H9 (cell line): Measurements from ENCODE around the gene KLHL12. TPM values are rescaled to one million over a fixed set of nuclear protein-coding genes. Genes with fewer than 3 reads are reported as not detected.

Experiments used
- DNase-seq: peaks from one replicate; pipeline ENCODE4 v3.0.0-alpha.2; 2017
- H2AFZ ChIP-seq: one replicate; pipeline ENCODE4 v1.6.1; 2013; ENCODE audit warnings: mild to moderate bottlenecking, low read length, control low read depth, moderate library complexity
- H2AK5ac ChIP-seq: 2 replicates; pipeline ENCODE4 v1.6.1; 2013; ENCODE audit warnings: low read length, control low read depth, mixed read lengths; ENCODE audit not compliant: insufficient read length
- H2BK120ac ChIP-seq: one replicate; pipeline ENCODE4 v1.6.1; 2013; ENCODE audit warnings: low read depth, mild to moderate bottlenecking, low read length, control low read depth, inconsistent platforms; ENCODE audit not compliant: poor library complexity, severe bottlenecking
- H2BK12ac ChIP-seq: 2 replicates; pipeline ENCODE4 v1.6.1; 2013; ENCODE audit warnings: low read length, control low read depth, mixed read lengths, low read depth; ENCODE audit not compliant: insufficient read length
- H2BK15ac ChIP-seq: 2 replicates; pipeline ENCODE4 v1.6.1; 2013; ENCODE audit warnings: low read depth, low read length, control low read depth
- H2BK20ac ChIP-seq: one replicate; pipeline ENCODE4 v1.6.1; 2013; ENCODE audit warnings: low read depth, mild to moderate bottlenecking, low read length, control low read depth, inconsistent platforms; ENCODE audit not compliant: poor library complexity, severe bottlenecking
- H2BK5ac ChIP-seq: 2 replicates; pipeline ENCODE4 v1.6.1; 2013; ENCODE audit warnings: low read length, control low read depth, mixed read lengths; ENCODE audit not compliant: insufficient read length
- H3K14ac ChIP-seq: 2 replicates; pipeline ENCODE4 v1.6.1; 2013; ENCODE audit warnings: low read length, control low read depth; ENCODE audit not compliant: insufficient read depth
- H3K18ac ChIP-seq: 2 replicates; pipeline ENCODE4 v1.6.1; 2013; ENCODE audit warnings: low read depth, mild to moderate bottlenecking, mixed read lengths, low read length, control low read depth; ENCODE audit not compliant: insufficient read length
- H3K23ac ChIP-seq: 2 replicates; pipeline ENCODE4 v1.6.1; 2013; ENCODE audit warnings: low read length, control low read depth, mixed read lengths, low read depth; ENCODE audit not compliant: insufficient read length
- H3K23me2 ChIP-seq: 2 replicates; pipeline ENCODE4 v1.6.1; 2013; ENCODE audit warnings: low read depth, mild to moderate bottlenecking, mixed read lengths, low read length, control low read depth; ENCODE audit not compliant: insufficient read length, poor library complexity, severe bottlenecking
- H3K27ac ChIP-seq: 2 replicates; pipeline ENCODE4 v1.5.1; 2013; ENCODE audit warnings: low read length, control low read depth, mixed read lengths, low read depth; ENCODE audit not compliant: insufficient read length
- H3K27me3 ChIP-seq: 2 replicates; pipeline ENCODE4 v1.6.1; 2013; ENCODE audit warnings: low read length, control low read depth, inconsistent platforms; ENCODE audit not compliant: insufficient read depth
- H3K4ac ChIP-seq: 2 replicates; pipeline ENCODE4 v1.6.1; 2013; ENCODE audit warnings: low read depth, mild to moderate bottlenecking, control low read depth, inconsistent platforms, low read length, moderate library complexity
- H3K4me1 ChIP-seq: 2 replicates; pipeline ENCODE4 v1.6.1; 2013; ENCODE audit warnings: low read length, control low read depth, inconsistent platforms; ENCODE audit not compliant: insufficient read depth
- H3K4me2 ChIP-seq: 2 replicates; pipeline ENCODE4 v1.6.1; 2013; ENCODE audit warnings: low read length, control low read depth, mixed read lengths; ENCODE audit not compliant: insufficient read length, insufficient read depth
- H3K56ac ChIP-seq: 2 replicates; pipeline ENCODE4 v1.6.1; 2013; ENCODE audit warnings: low read depth, mild to moderate bottlenecking, mixed read lengths, low read length, control low read depth; ENCODE audit not compliant: insufficient read length
- H3K79me1 ChIP-seq: 2 replicates; pipeline ENCODE4 v1.6.1; 2013; ENCODE audit warnings: low read depth, mild to moderate bottlenecking, moderate library complexity, low read length, control low read depth, inconsistent platforms; ENCODE audit not compliant: insufficient read depth, poor library complexity, severe bottlenecking
- H3K79me2 ChIP-seq: 2 replicates; pipeline ENCODE4 v1.6.1; 2013; ENCODE audit warnings: low read length, control low read depth, inconsistent platforms; ENCODE audit not compliant: insufficient read depth
- H3K9ac ChIP-seq: 2 replicates; pipeline ENCODE4 v1.6.1; 2013; ENCODE audit warnings: low read length, control low read depth, mixed read lengths; ENCODE audit not compliant: insufficient read length; ENCODE audit errors: extremely low read depth
- H3K9me3 ChIP-seq: one replicate; pipeline ENCODE4 v1.6.1; 2013; ENCODE audit warnings: low read depth, low read length, inconsistent platforms; ENCODE audit not compliant: control insufficient read depth
- H3T11ph ChIP-seq: one replicate; pipeline ENCODE4 v1.6.1; 2013; ENCODE audit warnings: mild to moderate bottlenecking, low read length, control low read depth, inconsistent platforms
- H4K20me1 ChIP-seq: one replicate; pipeline ENCODE4 v1.6.1; 2013; ENCODE audit not compliant: control insufficient read depth, insufficient read length, insufficient read depth
- H4K5ac ChIP-seq: 2 replicates; pipeline ENCODE4 v1.6.1; 2013; ENCODE audit warnings: low read depth, mild to moderate bottlenecking, mixed read lengths, low read length, control low read depth; ENCODE audit not compliant: insufficient read length
- H4K8ac ChIP-seq: replicated peaks from 2 replicates; pipeline ENCODE4 v1.6.1; 2013; ENCODE audit warnings: low read length, control low read depth, mixed read lengths, low read depth; ENCODE audit not compliant: insufficient read length
- H4K91ac ChIP-seq: 2 replicates; pipeline ENCODE4 v1.6.1; 2013; ENCODE audit warnings: low read depth, mild to moderate bottlenecking, moderate library complexity, mixed read lengths, low read length, control low read depth; ENCODE audit not compliant: insufficient read length
- H3K27ac Mint-ChIP-seq, 3 experiments: 2 replicates in 2 of 3; 3 replicates in 1 of 3; pipeline ENCODE4 v1.8.0; 2020 to 2021; ENCODE audit warnings: mixed read lengths in 3 of 3, mild to moderate bottlenecking in 1 of 3, moderate library complexity in 1 of 3
- H3K27me3 Mint-ChIP-seq: 2 replicates; pipeline ENCODE4 v1.8.0; 2021; ENCODE audit warnings: low read depth, mild to moderate bottlenecking, moderate library complexity, mixed read lengths
- H3K36me3 Mint-ChIP-seq, 3 experiments: 2 replicates in 2 of 3; 3 replicates in 1 of 3; pipeline ENCODE4 v1.8.0; 2020 to 2021; ENCODE audit warnings: low read depth in 3 of 3, mixed read lengths in 3 of 3; ENCODE audit not compliant: insufficient read depth in 1 of 3
- H3K4me1 Mint-ChIP-seq, 2 experiments: 2 replicates each; pipeline ENCODE4 v1.8.0; 2020; ENCODE audit warnings: mixed read lengths in 2 of 2
- H3K4me3 Mint-ChIP-seq, 2 experiments: 2 replicates in 1 of 2; 3 replicates in 1 of 2; pipeline ENCODE4 v1.8.0; 2020 to 2021; ENCODE audit warnings: mild to moderate bottlenecking in 2 of 2, mixed read lengths in 2 of 2, moderate library complexity in 1 of 2
- H3K9me3 Mint-ChIP-seq, 2 experiments: 2 replicates in 1 of 2; 3 replicates in 1 of 2; pipeline ENCODE4 v1.8.0; 2020; ENCODE audit warnings: mild to moderate bottlenecking in 2 of 2, mixed read lengths in 2 of 2, moderate library complexity in 1 of 2
- WGBS: extraction: QIAGEN DNeasy Blood & Tissue Kit; methylation state at CpG from one replicate; pipeline ENCODE4 v1.1.7; 2013; ENCODE audit warnings: missing lambda C conversion rate, low lambda C conversion rate, mixed read lengths; ENCODE audit not compliant: insufficient read length; ENCODE audit errors: extremely low coverage; 5-methylcytosine and 5-hydroxymethylcytosine counted together
- total RNA-seq: library from RNA; stranded (reverse); gene quantifications from 2 replicates; pipeline ENCODE4 v1.2.1, GENCODE V29; 2021
- TF ChIP-seq, protein P1 (sequence below): fragments of 200-600 bp; sonication (generic); conservative IDR thresholded peaks from 3 replicates; pipeline ENCODE4 v1.8.0; 2021; ENCODE audit warnings: antibody characterized with exemption, mild to moderate bottlenecking

The KLHL12 gene
- total RNA-seq, 1 experiment from 2014 or later = 38.4 TPM

DNA sequence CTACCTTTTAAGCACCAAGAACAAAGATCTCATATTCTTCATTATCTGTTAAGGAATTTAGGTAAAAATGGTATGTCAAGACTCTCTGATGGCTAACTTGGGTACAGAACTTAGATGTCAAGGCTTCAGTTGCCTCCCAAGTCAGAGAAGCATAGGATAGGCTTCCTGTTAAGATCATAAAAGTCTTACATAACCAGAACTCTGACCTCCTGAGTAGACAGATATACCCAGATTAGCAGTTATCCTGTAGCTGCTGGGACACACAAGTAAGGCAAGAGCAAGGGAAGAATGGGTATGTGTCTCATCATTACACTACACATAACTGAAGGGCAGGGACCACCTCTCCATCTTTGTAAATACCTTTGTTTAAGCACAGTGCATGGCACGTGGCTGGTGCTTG, 15.4 kb upstream of the KLHL12 start:
- H3K27me3 ChIP-seq = no peaks in the 10 kb centered on the region
- no peak overlapping the region for H4K8ac ChIP-seq
- no peak overlapping the region for H3K56ac ChIP-seq
- no peaks in the 10 kb centered on the region for H3K9me3 Mint-ChIP-seq
- no peak overlapping the region for H4K5ac ChIP-seq
- H2BK12ac ChIP-seq = no peak overlapping the region
- no peak overlapping the region for H2BK120ac ChIP-seq
- no peak overlapping the region for H4K91ac ChIP-seq
- H3K18ac ChIP-seq = no peak overlapping the region
- no peak overlapping the region for H3T11ph ChIP-seq
- no peak overlapping the region for H2AK5ac ChIP-seq
- no peak for DNase-seq
- no peak overlapping the region for H3K4ac ChIP-seq
- no peak overlapping the region for H3K9ac ChIP-seq
- H3K27me3 Mint-ChIP-seq = no peaks in the 10 kb centered on the region
- no CpG with 5 or more reads among the region's 1 CpG for WGBS
- no peaks in the 10 kb centered on the region for H3K4me1 ChIP-seq
- no peak overlapping the region for H3K27ac Mint-ChIP-seq
- no peak overlapping the region for H2BK20ac ChIP-seq
- TF ChIP-seq, protein P1, sequence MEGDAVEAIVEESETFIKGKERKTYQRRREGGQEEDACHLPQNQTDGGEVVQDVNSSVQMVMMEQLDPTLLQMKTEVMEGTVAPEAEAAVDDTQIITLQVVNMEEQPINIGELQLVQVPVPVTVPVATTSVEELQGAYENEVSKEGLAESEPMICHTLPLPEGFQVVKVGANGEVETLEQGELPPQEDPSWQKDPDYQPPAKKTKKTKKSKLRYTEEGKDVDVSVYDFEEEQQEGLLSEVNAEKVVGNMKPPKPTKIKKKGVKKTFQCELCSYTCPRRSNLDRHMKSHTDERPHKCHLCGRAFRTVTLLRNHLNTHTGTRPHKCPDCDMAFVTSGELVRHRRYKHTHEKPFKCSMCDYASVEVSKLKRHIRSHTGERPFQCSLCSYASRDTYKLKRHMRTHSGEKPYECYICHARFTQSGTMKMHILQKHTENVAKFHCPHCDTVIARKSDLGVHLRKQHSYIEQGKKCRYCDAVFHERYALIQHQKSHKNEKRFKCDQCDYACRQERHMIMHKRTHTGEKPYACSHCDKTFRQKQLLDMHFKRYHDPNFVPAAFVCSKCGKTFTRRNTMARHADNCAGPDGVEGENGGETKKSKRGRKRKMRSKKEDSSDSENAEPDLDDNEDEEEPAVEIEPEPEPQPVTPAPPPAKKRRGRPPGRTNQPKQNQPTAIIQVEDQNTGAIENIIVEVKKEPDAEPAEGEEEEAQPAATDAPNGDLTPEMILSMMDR = no peak
- H3K79me2 ChIP-seq = no peaks in the 10 kb centered on the region
- no peak overlapping the region for H3K27ac ChIP-seq
- H3K23me2 ChIP-seq = no peaks in the 10 kb centered on the region
- no peak overlapping the region for H2BK5ac ChIP-seq
- H3K9me3 ChIP-seq = no peaks in the 10 kb centered on the region
- no peaks in the 10 kb centered on the region for H4K20me1 ChIP-seq
- H3K36me3 Mint-ChIP-seq = peaks cover 23 to 68% (median 60%) of the 10 kb centered on the region in 3 experiments; a peak in 6 of 7 replicates
- H3K79me1 ChIP-seq = no peaks in the 10 kb centered on the region
- H3K4me3 Mint-ChIP-seq = no peak overlapping the region
- H3K23ac ChIP-seq = no peak overlapping the region
- no peaks in the 10 kb centered on the region for H3K4me1 Mint-ChIP-seq
- H2BK15ac ChIP-seq = no peak overlapping the region
- H3K14ac ChIP-seq = no peak overlapping the region
- no peak overlapping the region for H2AFZ ChIP-seq
- no peak overlapping the region for H3K4me2 ChIP-seq
